ENCODE results near the gene CDH4.

CDH4 gene

DNA sequence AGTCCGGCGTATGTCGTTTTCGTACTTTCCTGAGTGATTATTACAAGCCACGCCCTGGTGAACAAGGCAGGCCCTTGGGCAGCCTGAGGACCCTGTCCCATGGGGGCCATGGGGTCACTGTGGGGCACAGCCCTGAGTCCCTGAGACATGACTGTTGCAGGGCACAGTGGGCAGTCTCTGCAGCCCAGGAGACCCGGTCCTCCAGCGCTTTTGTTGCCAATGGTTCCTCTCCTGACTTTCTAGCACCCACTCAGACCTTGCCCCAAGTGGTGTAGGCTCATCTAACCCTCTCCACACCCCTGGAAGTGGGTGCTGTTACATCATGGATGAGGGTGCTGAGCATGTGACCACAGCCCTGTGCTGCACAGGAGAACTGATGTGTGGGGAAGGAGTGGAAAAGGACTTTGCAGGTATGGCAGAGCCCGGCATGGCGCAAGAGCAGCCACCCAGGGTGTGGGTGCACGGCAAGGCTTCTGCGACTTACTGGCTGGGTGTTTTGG, 494.1 kb downstream of the CDH4 start:
- DNase-seq = no peak

DNA sequence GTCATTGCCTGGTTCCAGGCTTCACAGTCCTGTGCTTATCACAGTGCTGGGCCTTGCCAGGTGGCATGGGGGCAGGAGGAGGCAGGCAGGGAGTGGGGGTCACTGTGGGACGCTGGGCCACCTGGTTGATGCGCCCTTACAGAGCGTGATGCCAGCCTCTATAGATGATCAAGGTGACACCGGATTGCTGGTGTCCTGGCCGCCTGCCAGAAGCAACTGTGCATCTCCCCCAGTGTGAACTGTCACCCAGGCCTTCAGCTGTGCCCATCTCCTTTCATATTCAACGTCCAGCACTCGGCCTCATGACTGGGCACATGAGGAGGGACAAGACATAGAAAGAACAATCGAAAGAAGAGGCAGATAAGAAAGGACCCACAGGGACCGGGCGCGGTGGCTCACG, 494.7 kb downstream of the CDH4 start:
- no peak for DNase-seq

DNA sequence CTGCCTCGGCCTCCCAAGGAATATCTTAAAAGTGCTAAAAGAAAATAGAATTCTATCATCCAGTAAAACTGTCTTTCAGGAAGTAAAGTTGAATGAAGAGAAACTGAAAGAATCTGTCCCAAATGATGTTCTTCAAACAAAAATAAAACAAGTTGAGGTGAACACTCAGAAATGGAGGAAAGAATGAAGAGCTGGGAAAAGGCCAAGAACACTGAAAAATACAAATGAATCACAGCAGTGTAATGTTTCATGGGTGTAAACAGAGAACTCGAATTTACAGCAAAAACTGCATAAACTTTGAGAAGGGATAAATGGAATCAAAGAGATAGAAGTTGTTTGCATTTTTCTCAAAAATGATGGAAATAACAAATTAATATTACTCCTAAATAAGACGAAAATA, 496.3 kb downstream of the CDH4 start:
- DNase-seq = no peak

DNA sequence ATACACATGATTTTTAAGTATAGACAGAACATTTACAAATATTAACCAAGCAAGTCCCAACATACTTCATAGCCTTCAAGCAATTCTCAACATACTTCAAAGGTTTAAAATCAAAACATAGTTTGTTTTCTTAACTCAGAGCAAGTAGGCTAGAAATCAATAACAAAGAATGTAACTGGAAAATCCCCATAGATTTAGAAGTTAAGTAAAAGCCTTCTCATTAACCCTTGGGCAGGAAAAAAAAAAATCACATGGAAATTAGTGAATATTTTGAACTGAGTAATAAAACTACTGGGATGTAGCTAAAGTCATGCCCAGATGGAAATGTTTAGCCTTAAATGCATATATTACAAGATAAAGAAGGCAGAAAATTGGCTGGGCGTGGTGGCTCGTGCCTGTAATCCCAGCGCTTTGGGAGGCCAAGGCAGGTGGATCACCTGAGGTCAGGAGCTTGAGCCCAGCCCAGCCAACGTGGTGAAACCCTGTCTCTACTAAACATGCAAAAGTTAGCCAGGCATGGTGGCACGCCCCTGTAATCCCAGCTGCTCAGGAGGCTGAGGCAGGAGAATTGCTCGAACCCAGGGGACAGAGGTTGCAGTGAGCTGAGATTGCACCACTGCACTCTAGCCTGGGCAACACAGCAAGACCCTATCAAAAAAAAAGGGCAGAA, 497.5 kb downstream of the CDH4 start:
- DNase-seq = no peak

DNA sequence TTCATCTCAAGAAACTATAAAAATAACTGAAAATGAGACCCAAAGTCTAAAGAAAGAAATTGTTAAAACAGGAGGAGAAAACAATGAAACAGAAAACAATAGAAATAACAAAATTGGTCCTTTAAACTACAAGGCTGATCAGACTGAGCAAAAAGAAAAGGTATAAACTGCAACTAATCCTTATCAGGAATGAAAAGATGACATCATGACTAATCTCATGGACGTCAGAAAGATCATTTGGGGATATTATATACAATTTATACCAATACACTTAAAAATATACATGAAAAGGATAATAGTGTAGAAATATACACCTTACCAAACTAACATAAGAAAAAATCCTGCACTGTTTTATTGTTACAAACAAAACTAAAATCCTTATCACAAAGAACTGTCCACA, 498.0 kb downstream of the CDH4 start:
- no peak for DNase-seq

DNA sequence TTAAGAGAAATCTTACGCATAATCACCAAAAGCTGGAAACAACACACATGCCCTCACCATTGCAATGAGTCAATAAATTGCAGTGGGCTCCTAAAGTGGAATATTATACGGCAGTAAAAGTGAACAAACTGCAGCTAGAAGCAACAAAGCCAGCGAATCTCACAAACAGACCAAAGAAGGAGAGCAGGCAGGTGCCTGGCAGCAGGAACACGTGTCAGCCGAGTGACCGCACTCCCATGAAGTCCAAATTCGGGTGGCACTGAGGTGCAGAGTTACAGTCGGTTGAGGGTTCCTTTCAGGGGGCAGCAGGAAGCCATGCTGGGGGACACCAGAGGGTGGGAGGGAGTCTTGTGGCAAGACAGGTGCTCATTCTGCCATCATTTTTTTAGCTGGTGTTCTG, 500.5 kb downstream of the CDH4 start:
- DNase-seq = no peak

DNA sequence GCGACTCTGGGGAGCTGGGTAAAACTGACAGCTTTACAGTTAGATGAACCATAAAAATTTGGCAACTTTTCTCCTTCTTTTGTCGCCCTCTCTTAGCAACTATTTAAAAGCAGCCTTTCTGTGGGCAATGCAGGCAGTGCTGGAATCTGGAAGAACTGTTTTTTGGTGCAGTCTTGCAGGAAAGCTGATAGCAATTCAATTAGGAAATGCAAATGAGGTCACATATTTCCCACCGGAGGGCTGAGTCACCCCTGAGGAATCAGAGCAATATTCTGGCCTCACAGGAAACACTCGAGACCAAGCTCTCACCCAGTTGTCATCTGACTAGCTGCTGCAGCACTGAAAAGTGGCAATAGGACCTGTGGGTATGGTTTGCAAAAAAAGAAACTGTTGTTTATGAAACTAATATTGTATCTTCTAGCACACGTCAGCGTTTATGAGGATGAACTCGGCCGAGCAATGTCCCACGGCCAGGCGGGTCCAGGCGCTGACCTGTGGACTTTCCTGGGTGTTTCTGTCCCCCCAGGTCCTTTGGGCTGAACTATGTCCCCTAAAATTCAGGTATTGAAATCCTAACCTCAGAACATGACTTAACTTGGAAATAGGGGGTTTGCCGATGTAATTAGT, 501.4 kb downstream of the CDH4 start:
- no peak for DNase-seq

DNA sequence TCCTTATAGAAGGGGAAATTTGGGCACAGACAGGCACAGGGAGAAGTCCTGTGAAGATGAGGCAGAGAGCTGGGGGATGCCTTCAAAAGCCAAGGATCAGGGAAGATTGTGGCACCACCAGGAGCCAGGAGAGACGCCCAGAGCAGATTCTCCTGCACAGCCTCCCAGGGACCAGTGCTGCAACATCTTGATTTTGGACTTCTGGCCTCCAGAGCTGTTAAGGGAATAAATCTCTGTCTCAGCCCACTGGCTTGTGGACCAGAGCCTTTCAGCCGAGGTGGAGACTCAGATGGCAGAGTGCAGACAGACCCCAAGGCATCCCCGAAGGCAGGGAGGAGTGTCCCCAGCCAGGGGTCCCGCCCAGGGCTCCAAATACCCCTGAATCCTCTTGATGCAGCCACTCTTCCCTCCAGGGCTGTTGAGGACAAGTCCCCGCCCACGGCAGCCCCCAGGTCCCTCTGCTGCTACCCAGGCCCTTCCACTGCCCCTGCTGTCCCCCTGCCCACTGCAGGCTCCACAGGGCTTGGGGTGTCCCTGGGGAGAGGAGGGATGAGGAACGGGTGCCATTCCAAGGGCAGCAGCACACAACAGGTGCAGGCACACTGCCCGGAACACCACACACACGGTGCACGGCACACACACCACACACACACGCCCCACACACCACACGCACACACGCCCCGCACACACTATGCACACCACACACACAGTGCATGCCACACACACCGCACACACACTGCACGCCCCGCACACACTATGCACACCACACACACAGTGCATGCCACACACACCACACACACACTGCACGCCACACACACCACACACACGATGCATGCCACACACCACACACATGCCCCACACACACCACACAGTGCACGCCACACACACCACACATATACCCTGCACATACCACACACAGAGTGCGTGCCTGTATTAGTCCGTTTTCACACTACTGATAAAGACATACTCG, 502.2 kb downstream of the CDH4 start:
- DNase-seq = no peak

DNA sequence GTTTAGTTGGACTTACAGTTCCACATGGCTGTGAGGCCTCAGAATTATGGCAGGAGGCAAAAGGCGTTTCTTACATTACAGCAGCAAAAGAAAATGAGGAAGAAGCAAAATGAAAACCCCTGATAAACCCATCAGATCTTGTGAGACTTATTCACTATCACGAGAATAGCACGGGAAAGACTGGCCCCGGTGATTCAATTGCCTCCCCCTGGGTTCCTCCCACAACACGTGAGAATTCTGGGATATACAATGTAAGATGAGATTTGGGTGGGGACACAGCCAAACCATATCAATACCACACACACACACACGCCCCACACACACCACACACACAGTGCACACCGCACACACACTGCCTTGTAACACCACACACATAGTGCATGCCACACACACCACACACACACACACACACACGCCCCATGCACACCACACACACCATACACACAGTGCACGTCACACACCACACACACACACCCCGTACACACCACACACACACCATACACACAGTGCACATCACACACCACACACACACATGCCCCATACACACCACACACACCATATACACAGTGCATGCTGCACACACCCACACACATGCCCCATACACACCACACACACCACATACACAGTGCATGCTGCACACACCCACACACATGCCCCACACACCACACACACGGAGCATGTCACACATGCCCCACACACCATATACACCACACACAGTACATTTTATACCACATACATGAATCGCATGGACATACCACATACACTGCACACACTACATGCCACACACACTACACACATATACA, 503.1 kb downstream of the CDH4 start:
- no peak for DNase-seq

DNA sequence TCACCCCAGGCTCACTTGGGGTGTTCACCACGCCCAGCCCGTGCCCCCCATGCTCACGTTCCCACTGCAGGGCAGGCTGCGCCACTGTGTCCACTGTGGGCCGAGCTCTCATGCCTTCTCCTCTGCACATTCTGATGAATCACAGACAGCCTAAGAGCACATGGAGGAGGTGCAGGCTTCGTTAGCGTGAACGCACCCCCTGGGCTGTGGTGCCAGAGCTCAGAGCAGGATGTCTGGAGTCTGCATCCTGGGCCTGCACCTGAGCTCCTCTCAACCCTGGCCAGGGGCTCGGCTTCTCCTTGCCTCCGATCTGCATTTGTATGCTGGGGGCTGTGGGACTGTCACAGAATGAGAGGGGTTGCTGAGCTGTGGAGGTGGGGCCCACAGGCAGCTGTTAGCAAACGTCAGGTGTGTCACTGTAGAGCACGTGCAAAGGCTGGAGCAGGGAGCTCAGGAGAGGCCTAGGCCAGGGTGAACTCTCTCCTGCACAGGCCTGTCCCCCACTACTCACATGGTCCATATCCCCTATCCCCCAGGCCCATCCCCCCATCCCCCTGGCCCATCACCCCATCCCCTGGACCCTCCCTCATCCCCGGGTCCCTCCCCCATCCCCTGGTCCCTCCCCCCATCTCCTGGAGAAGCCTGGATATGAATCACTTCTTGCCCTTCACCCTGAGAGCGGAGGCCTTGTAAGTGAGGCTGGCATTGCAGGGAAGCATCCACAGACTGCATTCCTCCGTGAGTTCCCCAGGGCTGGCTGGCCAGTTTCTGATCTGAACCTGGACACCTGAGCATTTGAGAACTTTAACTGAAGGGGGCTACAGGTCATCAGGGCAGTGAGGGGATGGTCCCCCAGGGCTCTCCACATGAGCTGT, 504.1 kb downstream of the CDH4 start:
- no peak for DNase-seq

DNA sequence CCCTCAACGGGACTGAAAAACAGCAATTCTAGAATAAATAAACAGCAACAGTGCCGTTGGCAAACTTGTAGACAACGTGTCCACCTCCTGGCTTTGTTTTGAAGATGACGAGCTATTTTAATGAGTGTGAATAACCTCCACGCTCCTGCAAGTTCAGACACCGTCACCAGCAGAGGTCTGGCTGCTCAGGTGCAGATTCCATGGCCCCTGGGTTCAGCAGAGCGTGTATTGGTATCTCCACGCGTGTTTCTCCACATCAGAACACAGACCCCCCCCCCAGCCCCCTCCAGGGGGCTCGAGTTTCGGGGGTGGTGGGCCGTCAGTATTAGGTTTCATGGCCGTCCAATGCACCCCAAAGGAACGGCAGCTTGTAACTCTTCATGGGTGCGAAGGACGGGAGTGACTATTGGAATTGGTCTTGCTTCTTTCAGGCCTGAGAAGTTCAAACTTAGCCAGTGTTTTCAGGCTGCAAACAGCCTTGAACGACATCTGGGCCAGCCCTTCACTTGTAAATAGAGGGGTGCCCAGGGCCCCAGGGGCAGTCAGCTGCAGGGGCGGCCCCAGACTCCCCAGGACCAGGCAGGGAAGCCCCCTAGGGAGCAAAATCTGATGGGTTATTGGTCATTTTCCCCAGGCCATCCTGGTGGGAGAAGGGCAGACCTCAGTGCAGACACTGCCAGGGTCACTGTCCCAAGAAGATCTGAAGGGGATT, 505.1 kb downstream of the CDH4 start:
- no peak for DNase-seq

DNA sequence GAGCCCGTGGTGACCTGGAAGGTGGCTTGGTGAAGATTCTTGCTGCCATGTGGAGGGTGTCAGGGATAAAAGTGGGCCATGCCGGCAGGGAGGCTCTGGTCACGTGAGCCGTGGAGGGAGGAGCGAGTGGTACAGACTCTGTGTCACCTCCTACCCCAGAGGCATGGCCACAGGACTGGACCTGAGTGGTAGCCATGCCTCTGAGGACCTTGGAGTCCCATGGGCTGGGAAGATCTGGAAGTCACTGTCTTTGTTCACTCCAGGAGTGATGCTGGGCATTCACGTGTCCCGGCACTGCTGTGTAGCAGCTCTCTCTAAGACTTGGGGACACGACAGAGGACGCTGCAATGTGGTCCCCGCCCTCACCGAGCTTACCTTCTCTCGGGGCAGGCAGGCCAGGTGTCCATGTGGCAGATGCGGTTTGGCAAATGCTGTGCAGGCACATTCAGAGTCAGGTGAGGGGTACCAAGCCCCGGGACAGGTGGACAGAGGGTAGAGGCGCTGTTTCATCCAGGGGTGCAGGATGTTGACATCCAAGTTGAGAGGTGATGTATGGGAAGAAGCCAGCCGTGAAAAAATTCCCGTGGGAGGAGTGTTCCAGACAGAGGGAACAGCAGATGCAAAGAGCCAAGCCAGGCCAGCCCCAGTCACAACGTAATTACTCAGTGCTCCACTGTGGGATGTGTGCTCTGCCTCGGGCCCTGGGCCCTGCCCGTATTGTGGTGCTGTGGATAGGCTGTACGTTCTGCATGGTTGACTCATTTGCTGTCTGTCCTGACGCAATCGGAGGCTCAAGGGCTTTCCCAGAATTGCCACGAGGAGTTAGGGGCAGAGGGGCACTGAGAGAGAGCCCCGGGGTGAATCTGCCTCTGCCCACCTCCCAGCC, 505.9 kb downstream of the CDH4 start:
- no peak for DNase-seq

DNA sequence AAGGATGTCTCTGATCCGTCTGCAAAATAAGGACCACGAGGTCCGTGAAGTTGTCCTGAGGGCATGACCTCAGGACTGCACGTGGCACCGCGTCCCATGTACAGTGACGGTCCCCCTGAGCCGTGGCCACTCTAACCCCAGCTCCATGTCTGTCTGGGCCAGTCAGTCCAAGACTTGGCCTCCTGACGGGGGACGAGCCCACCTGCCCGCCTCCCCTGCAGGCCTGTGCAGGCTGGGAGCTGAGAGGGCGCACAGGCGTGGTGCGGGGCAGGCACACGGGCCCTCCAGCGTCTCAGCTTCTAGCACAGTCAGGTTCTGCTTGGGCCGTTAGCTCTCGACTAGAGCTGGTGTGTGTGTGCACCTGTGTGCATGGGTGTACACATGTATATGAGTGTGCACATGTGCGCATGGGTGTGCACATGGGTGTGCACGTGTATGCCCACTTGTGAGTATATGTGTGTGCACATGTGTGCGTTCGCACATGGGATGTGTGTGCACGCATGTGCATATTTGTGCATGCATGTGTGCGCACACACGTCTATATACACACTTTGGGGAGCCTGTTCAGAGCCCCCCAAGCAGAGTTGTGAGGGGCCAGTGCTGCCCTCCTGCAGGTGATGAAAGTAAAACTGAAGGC, 506.6 kb downstream of the CDH4 start:
- DNase-seq = no peak

DNA sequence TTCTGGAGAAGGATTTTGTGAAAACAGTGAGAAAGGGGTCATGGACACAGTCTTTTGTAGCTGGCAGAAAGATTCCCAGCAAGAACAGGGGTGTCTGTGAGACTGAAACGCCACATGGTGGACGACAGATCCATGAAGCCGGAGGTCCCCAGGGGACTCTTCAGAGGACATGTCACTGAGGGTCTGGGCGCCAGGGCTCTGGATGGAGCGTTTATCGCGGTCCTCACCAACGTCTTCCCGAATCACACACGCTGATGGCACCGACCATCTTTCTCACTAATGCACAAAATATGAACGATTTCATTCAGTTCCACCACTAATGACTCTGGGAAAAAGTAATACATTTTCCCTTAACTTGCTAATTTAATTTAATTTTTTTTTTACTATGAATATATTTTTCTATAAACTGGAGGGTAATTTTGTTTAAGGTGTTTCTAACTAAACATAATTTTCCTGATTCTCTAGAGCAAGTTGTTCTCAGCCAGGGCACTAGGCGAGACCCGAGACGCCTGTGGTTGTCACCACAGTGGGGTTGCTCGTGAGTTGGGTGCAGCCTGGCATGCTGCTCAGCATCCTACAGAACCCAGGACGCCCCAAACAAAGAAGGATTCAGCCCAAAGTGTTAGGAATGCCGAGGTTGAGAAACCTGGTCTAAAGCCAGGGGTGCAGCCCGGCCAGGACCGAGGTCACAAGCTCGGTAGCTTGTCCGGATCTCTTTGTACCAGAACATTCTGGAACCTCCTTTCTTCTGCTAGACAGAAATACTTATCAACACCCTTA, 507.4 kb downstream of the CDH4 start:
- no peak for DNase-seq

DNA sequence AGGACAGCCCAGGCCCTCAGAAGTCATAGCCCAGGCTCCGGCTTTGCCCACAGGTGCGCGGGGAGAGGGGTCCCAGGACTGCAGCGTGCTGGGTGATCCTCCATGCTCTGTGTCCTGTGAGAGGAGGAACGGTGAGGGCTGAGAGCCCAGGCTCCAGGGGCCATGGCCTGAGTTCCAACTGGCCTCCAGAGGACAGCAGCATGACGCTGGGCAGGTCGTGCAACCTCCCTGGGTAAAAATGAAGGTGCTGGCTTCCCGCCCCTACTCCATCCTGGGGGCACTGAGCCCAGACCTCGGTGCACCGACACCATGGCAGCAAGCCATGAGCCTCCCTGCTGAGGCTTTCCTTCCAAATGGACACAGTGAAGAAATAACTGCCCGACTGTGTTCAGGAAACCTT, 508.3 kb downstream of the CDH4 start:
- DNase-seq = no peak

DNA sequence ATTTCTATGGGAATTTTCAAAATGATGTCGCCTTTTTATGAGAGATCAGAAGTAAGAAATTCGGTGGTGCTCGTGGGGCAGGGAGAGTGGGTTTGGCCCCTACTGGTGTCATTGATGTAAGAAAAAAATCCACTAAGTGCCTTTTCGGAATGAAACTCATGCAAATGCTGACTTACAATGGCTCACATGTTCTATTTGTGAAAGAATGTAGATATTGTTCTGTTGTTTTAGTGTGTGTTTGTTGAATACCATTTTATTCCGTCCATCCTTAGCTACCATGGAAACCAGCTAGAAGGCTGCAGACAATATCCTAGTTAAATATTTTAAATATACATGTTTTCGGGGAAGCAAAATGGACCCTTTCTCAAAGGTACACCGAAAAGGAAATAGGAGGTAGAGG, 508.7 kb downstream of the CDH4 start:
- DNase-seq = no peak

DNA sequence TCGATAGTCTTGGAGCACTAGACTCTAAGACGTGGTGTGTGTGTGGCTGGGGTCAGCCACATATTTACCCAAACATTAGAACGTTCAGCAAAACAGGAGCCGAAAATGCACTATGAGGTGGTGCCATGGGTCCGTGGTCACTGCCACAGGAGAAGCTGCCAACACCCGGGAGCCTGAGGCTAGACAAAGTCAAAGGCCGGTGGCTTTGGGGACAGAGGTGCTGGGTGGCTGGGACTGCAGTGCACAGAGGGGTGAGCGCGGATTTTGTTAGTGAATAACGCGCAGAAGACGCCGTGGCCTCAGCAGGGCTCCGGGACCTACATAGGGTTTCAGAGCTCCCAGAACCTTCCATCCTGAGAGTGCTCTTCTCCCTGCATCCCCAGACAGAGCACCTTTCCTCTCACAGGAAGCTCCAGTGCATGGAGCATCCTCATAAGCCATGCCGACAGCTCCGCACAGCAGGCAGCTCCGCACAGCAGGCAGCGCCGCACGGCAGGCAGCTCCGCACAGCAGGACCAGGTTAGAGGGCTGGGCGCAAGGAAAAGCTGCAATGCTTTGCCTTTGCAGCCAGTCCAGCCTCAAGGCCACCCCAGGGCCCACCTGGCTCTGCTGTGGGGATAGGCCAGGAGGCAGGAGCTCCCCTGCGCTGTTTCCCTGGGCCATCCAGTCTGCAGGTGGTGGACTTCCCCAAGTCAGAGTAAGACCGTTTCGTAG, 509.5 kb downstream of the CDH4 start:
- no peak for DNase-seq

DNA sequence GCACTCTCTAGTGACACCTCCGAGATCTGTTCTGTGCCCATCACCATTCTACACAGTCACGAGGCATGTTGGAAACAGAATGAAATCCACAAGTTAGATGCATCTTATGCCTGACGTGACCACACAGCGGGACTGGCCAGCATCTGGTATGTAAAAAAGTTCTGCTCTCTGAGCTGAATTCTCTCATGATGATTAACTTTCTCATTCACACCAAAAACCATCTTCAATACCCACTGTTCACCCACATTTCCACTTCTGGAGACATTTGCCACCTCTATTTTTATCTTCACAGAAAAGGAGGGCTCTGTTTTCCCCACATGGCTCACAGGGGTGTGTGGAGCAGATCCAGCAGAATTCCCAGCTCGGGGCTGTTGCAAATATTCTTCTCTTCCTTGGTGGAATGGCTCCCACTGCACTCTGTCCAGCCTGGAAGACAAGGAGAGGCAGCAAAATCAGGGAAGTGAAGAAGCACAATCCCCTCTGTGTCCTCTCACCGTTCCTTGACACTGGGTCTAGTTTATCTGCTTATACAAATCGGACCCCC, 510.2 kb downstream of the CDH4 start:
- no peak for DNase-seq

All from effector CD8-positive, alpha-beta T cell (primary cell).